WERI-Rb-1 (cell line): Measurements from ENCODE around the gene OTOS.

Experiments
- DNase-seq: peaks from one replicate; pipeline ENCODE4 v3.0.0-alpha.2; 2020
- H3K27ac ChIP-seq: fragments of 250-450 bp; sonication (Bioruptor Pico); 2 replicates; pipeline ENCODE4 v1.5.1; 2020; ENCODE audit warnings: mild to moderate bottlenecking, moderate library complexity
- H3K27me3 ChIP-seq: fragments of 250-450 bp; sonication (Bioruptor Pico); 2 replicates; pipeline ENCODE4 v1.5.1; 2021; ENCODE audit warnings: mild to moderate bottlenecking, low read depth, moderate library complexity; ENCODE audit not compliant: insufficient read depth, severe bottlenecking
- H3K36me3 ChIP-seq: fragments of 250-450 bp; sonication (Bioruptor Pico); 2 replicates; pipeline ENCODE4 v1.5.1; 2020; ENCODE audit warnings: mild to moderate bottlenecking, moderate library complexity
- H3K4me3 ChIP-seq: 2 replicates; pipeline ENCODE4 v1.5.1; 2011; ENCODE audit warnings: low read depth, mild to moderate bottlenecking, control low read depth, low read length
- H3K9me3 ChIP-seq: fragments of 250-450 bp; sonication (Bioruptor Pico); 2 replicates; pipeline ENCODE4 v1.5.1; 2021; ENCODE audit warnings: mild to moderate bottlenecking, moderate library complexity; ENCODE audit not compliant: severe bottlenecking
- TF ChIP-seq, protein P1 (sequence below): IDR thresholded peaks from 2 replicates; pipeline ENCODE4 v1.5.1; 2011; ENCODE audit warnings: low read depth, mild to moderate bottlenecking, control low read depth, inconsistent platforms, low read length

Gene OTOS

DNA sequence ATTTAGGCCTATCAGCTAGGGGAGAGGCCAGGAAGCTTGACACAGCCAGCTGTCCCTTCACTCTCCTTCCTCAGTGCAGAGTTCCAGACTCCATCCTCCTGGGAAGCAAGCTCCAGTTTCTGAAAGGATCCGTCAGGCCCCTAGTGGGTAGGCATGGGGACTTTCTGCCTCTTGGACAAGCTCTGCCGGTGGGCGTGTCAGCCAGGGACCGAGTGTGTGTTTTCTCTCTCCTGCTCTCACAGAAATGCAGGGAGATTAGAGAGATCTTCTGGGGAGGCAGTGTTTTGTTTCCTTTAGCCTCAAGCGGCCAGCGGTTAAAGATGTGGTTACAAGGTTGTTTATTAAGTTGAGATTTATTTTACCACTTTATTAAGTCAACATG is 29.9 kb upstream of the OTOS start:
- TF ChIP-seq, protein P1, sequence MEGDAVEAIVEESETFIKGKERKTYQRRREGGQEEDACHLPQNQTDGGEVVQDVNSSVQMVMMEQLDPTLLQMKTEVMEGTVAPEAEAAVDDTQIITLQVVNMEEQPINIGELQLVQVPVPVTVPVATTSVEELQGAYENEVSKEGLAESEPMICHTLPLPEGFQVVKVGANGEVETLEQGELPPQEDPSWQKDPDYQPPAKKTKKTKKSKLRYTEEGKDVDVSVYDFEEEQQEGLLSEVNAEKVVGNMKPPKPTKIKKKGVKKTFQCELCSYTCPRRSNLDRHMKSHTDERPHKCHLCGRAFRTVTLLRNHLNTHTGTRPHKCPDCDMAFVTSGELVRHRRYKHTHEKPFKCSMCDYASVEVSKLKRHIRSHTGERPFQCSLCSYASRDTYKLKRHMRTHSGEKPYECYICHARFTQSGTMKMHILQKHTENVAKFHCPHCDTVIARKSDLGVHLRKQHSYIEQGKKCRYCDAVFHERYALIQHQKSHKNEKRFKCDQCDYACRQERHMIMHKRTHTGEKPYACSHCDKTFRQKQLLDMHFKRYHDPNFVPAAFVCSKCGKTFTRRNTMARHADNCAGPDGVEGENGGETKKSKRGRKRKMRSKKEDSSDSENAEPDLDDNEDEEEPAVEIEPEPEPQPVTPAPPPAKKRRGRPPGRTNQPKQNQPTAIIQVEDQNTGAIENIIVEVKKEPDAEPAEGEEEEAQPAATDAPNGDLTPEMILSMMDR: no peak
- H3K4me3 ChIP-seq: no peak overlapping the region
- no peaks in the 10 kb centered on the region for H3K36me3 ChIP-seq
- no peaks in the 10 kb centered on the region for H3K9me3 ChIP-seq
- H3K27ac ChIP-seq: no peak overlapping the region
- no peaks in the 10 kb centered on the region for H3K27me3 ChIP-seq
- DNase-seq: peak; percentile 63

DNA sequence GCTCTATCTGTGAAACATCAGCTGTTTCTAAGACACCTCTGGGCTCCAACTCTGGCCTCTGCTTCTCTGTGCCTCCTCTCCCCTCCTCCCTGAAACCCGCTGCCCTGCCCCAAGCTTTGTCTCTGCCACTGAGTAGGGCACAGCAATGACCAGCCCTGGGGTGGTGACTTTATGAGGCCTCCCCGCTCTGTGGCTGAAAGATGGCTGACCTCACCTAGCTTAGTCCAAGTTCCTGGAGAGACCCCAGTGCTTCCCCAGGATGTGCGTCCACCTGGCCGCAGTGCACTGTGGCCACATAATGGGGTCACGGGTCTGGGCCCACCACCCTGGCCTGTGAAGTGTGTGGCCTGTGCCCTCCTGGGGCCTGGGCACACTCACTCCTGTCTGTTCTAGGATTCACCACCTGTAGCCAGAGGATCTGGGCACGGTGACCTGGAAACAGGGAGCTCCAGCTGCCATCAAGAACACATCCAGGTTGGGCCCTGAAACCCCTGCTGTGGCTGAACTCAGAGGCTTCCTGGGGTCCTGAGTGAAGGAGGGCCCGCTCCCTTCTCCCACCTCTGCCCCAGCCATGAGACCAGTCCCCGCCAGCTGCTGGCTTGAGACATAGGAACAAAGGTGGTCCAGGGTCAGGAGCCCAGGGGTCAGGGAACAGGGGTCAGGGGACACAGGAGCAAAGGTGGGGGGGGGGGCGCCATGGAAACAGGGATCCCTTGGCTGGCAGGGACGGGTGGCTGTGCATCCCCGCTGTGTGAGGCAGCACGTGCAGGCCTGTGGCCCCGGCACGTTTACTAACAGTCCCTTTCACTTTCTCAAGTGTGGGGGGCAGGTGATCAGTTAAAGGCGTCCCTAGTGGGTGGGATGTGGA is 29.3 kb upstream of the OTOS start:
- TF ChIP-seq, protein P1: no peak
- DNase-seq: no peak
- no peaks in the 10 kb centered on the region for H3K9me3 ChIP-seq
- H3K36me3 ChIP-seq: no peaks in the 10 kb centered on the region
- no peaks in the 10 kb centered on the region for H3K27me3 ChIP-seq
- no peak overlapping the region for H3K27ac ChIP-seq
- H3K4me3 ChIP-seq: no peak overlapping the region

DNA sequence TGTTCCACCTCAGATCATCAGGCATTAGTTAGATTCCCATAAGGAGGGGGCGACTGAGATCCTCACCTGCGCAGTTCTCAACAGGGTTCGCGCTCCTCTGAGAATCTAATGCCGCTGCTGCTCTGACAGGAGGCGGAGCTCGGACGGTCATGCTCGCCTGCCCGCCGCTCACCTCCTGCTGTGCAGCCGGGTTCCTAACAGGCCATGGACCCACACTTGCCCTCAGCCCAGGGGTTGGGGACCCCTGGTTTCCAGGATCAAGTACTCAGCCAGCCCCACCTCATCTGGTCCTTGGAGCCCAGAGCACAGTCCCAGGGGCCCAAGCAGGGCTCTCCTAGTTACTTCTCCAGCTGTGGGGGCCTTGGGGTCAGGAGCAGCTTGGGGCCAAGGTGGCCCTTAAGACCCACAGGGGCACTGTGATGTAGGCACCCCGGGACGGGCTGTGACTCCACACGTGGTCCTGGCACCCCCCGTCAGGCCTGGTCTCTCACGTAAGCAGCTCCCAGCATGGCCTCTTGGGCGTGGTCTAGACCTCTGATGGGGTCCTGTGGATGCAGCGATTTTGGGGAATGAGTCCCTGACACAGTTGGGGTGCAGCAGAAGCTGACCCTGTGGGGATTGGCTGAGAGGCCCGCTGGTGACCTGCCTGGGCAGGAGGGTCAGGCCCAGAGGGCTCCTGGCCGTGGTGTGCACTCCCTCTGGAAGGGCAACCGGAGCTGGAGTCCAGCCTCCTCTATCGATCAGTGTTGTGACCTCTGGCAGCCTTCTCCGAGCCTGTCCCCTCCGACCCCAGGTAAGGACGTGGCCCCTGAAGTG is 28.3 kb upstream of the OTOS start:
- H3K36me3 ChIP-seq: no peaks in the 10 kb centered on the region
- H3K27me3 ChIP-seq: no peaks in the 10 kb centered on the region
- TF ChIP-seq, protein P1: no peak
- H3K4me3 ChIP-seq: no peak overlapping the region
- DNase-seq: no peak
- no peak overlapping the region for H3K27ac ChIP-seq
- H3K9me3 ChIP-seq: no peaks in the 10 kb centered on the region

DNA sequence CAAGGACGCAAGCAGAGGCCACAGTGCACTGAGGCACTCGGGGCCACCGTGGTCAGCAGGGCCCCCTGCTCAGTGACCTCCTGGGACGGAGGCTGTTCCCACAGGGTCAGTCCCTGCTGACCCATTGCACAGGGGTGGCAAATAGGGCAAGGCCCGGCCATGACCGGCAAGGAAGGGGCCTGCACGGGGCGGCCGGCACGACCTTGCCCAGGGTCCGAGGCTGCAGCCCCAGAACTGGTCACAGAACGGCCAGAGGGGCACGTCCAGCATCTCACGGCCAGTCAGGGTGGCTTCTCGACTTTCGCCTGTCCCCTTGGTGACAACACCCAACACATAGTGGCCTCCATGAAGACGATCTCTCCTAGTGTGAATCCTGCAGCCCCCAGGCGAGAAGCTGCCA is 27.6 kb upstream of the OTOS start:
- H3K27me3 ChIP-seq: no peaks in the 10 kb centered on the region
- no peaks in the 10 kb centered on the region for H3K9me3 ChIP-seq
- no peak overlapping the region for H3K4me3 ChIP-seq
- no peak overlapping the region for H3K27ac ChIP-seq
- TF ChIP-seq, protein P1: no peak
- DNase-seq: no peak
- no peaks in the 10 kb centered on the region for H3K36me3 ChIP-seq

DNA sequence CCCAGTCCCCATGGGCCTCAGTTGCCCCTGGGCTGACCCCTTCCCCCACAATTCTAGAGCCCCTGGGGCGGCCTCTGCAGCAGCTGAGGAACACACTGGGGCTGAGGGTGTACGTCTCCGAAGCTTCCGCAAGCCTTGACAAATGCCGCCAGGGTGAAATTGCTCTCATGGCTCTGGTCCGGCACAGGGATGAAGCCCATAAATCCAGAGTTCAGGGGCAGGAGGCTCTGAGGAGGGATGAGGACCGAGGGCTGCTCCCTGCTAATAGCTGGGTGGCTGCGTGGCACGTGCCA is 27.1 kb upstream of the OTOS start:
- DNase-seq: no peak
- no peaks in the 10 kb centered on the region for H3K27me3 ChIP-seq
- no peak overlapping the region for H3K27ac ChIP-seq
- H3K36me3 ChIP-seq: no peaks in the 10 kb centered on the region
- H3K9me3 ChIP-seq: no peaks in the 10 kb centered on the region
- no peak overlapping the region for H3K4me3 ChIP-seq
- TF ChIP-seq, protein P1: no peak
